Adrenal gland (tissue), 12 donors: Measurements from ENCODE around the gene TMPRSS5. TPM values are rescaled to one million over a fixed set of nuclear protein-coding genes. Genes with fewer than 3 reads are reported as not detected.

ENCODE experiments used
- DNase-seq, 7 donors: peaks; one replicate each; pipeline ENCODE4 v3.0.0-alpha.2; 2019 to 2020
- H3K27ac ChIP-seq, 5 donors: fragments of 200-600 bp; sonication (generic) in 4 of 5; 1 replicate in 3 of 5; 2 replicates in 2 of 5; pipeline versions ENCODE4 v1.5.1 to v1.8.0; 2016 to 2020; ENCODE audit warnings: mild to moderate bottlenecking in 1 of 5
- H3K27me3 ChIP-seq: fragments of 200-600 bp; 2 replicates; pipeline ENCODE4 v1.8.0; 2021
- H3K36me3 ChIP-seq, 2 donors: fragments of 200-600 bp; replicated peaks in 1 of 2; 1 replicate in 1 of 2; 2 replicates in 1 of 2; pipeline versions ENCODE4 v1.5.1 to v1.8.0; 2018 to 2022
- H3K4me1 ChIP-seq, 2 donors: fragments of 200-600 bp; replicated peaks in 1 of 2; 1 replicate in 1 of 2; 2 replicates in 1 of 2; pipeline versions ENCODE4 v1.5.1 to v1.8.0; 2018 to 2021
- H3K4me3 ChIP-seq, 4 donors: fragments of 200-600 bp; sonication (generic) in 3 of 4; one replicate each; pipeline ENCODE4 v1.5.1; 2016 to 2018
- H3K9me3 ChIP-seq, 3 donors: fragments of 200-600 bp; sonication (generic) in 1 of 3; replicated peaks in 1 of 3; 1 replicate in 2 of 3; 2 replicates in 1 of 3; pipeline versions ENCODE4 v1.5.1 to v1.8.0; 2016 to 2021
- CTCF ChIP-seq, 6 experiments: fragments of 450-650 bp in 4 of 6; fragments of 200-600 bp in 2 of 6; sonication (generic) in 1 of 6; IDR thresholded peaks; 1 replicate in 5 of 6; 2 replicates in 1 of 6; pipeline versions ENCODE4 v1.5.1 to v1.8.0; 2016 to 2021; ENCODE audit warnings: antibody characterized with exemption in 6 of 6, mild to moderate bottlenecking in 2 of 6, moderate library complexity in 1 of 6
- POLR2A ChIP-seq, 2 donors: fragments of 450-650 bp; IDR thresholded peaks; one replicate each; pipeline ENCODE4 v1.6.1; 2017; ENCODE audit warnings: antibody characterized with exemption in 2 of 2, mild to moderate bottlenecking in 2 of 2, moderate library complexity in 1 of 2
- WGBS, 4 donors: extraction: QIAGEN DNeasy Blood & Tissue Kit in 2 of 4; methylation state at CpG; one replicate each; pipeline versions ENCODE4 v1.1.5 to v1.1.7; 2013 to 2017; 5-methylcytosine and 5-hydroxymethylcytosine counted together
- intact Hi-C, 2 donors: fragments of 100-400 bp; cut with DNase I; formaldehyde crosslinking; loops; one replicate each; pipeline versions ENCODE4 v1.14.1 to v1.15.0; 2022 to 2023
- polyA plus RNA-seq, 3 donors: library from polyadenylated mRNA; stranded (reverse); fragments of 200-250 nt in 2 of 3; fragments of 350-450 nt in 1 of 3; fragmentation: Illumina TruSeq in 1 of 3; extraction: RNeasy Lipid Tissue Mini Kit (QIAGEN cat#74804) in 1 of 3; gene quantifications; one replicate each; pipeline ENCODE4 v1.2.3, GENCODE V29; 2013 to 2014
- total RNA-seq, 9 donors: library from RNA; depleted of rRNA in 4 of 9; stranded (reverse); fragments of >200 nt in 4 of 9; fragments of 120-200 nt in 1 of 9; fragmentation: NEBNext Ultra II Directional in 1 of 9; extraction: Animal tissue kit (Norgen Biotek cat#: 25700) in 1 of 9; gene quantifications; one replicate each; pipeline versions ENCODE4 v1.1.0 to v1.2.4, GENCODE V29; 2013 to 2023
- donor health status: healthy with polysubstance abuse.
- donor health status: Bipolar disorder and iron deficiency.
- donor health status: DM: yes; HTN: yes; CAD: no.
- donor health status: DM: no; HTN: no; CAD: no.
- donor health status: DM: no; HTN: no; CAD: no.
- donor health status: DM: yes; HTN: yes; CAD: no.

TMPRSS5 gene
- total and polyA plus RNA-seq, 12 donors, result 0.07 to 1.5 (median 0.75) TPM; not detected in 4

DNA sequence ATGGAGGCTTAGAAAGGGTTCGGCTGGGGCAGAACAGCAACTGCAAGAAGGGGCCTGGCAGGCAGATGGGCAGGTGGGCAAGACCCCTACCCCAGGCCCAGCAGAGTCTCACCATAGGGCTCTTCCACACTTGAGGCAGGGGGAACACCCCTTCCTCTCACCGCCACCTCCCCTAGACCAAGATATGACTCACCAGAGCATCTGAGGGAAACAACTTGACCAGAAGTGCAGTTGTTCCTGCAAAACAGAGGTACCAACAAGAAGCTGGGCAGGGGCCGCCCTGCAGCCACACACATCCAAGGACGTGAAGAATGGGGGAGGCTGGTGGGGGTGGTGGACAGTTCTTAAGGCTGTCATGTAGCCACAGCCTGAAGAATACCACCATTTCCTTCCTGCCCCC lies 10.9 kb downstream of the TMPRSS5 start:
- intact Hi-C loops, result no loop called here
- H3K9me3 ChIP-seq, result no peaks in the 10 kb centered on the region
- TF ChIP-seq POLR2A (IDR thresholded peaks at IDR 0.05), result no peak
- no peak for TF ChIP-seq CTCF (IDR thresholded peaks at IDR 0.05)

GRCh38 chr11:113694390-113694789 lies 11.7 kb downstream of the TMPRSS5 start:
- Histone ChIP-seq H3K9me3 (no peaks in the 10 kb centered on the region), H3K36me3 (no peaks in the 10 kb centered on the region), H3K4me3 (no peak overlapping the region), H3K27ac (no peak overlapping the region), H3K27me3 (no peaks in the 10 kb centered on the region), H3K4me1 (no peaks in the 10 kb centered on the region)
- no peak for DNase-seq
- no peak for TF ChIP-seq CTCF (IDR thresholded peaks at IDR 0.05)
- 92 to 95% (median 94%) methylated on average over 4 to 12 of the region's 12 CpGs for WGBS, 4 donors
- intact Hi-C loops, result no loop called here

More for the DNA sequence above, 10.9 kb downstream of the TMPRSS5 start:
- Histone ChIP-seq H3K4me1 (no peaks in the 10 kb centered on the region), H3K27me3 (no peaks in the 10 kb centered on the region), H3K27ac (no peak overlapping the region), H3K36me3 (no peaks in the 10 kb centered on the region), H3K4me3 (no peak overlapping the region)
- WGBS, 4 donors, result 84 to 96% (median 95%) methylated on average over 3 to 4 of the region's 4 CpGs
- no peak for DNase-seq

DNA sequence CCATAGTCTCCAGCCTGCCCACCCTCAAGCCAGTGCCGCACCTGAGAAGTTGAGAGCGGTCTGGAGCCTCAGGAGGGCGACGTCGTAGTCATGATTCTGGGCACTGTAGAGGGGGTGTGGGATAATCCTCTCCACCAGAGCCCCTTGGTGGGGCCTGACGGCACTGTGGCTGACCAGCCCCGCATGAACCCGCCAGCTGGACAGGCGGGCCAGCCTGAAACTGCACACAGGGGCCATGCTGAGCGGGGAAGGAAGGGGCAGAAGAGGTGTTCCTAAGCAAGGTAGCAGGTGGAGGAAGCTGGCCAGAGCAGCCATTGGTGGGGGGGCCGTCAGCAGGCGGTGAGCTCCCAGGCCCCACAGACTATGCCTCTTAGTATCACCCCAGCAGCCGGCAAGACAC lies 13.1 kb downstream of the TMPRSS5 start:
- Histone ChIP-seq H3K27me3 (no peaks in the 10 kb centered on the region), H3K4me3 (no peak overlapping the region), H3K4me1 (no peaks in the 10 kb centered on the region), H3K36me3 (no peaks in the 10 kb centered on the region), H3K9me3 (no peaks in the 10 kb centered on the region), H3K27ac (no peak overlapping the region)
- WGBS, 4 donors, result 92 to 98% (median 94%) methylated on average over 8 to 13 of the region's 13 CpGs
- DNase-seq, result no peak
- intact Hi-C loops, result no loop called here
- TF ChIP-seq POLR2A (IDR thresholded peaks at IDR 0.05) (no peak), CTCF (IDR thresholded peaks at IDR 0.05) (no peak)

- intact Hi-C loops, result no loop called here
- Histone ChIP-seq H3K27ac (no peak overlapping the region), H3K4me1 (no peaks in the 10 kb centered on the region), H3K9me3 (no peaks in the 10 kb centered on the region), H3K36me3 (no peaks in the 10 kb centered on the region), H3K4me3 (no peak overlapping the region), H3K27me3 (no peaks in the 10 kb centered on the region)
- TF ChIP-seq POLR2A (IDR thresholded peaks at IDR 0.05) (no peak), CTCF (IDR thresholded peaks at IDR 0.05) (peak in 3 of 6 experiments; percentile 6 to 23 (median 14))
- 59 to 92% (median 73%) methylated on average over 6 to 15 of the region's 15 CpGs for WGBS, 4 donors
- peak; percentile 35 to 83 (median 75) for DNase-seq
Observed at GRCh38 chr11:113690619-113691569, 15.2 kb downstream of the TMPRSS5 start.
